DND-41 (cell line): Measurements from ENCODE around the gene MRO.

ENCODE experiments used
- ATAC-seq: fragments of 200-7000 bp; cut with Tn5 transposase; 3 replicates; pipeline ENCODE4 v1.9.1; 2021; ENCODE audit warnings: low read depth; ENCODE audit not compliant: insufficient read depth
- DNase-seq: peaks from one replicate; pipeline ENCODE4 v3.0.0-alpha.2; 2020
- H2AFZ ChIP-seq: 2 replicates; pipeline ENCODE4 v1.6.0; 2012; ENCODE audit warnings: low read depth, low read length
- H3K27ac ChIP-seq: 2 replicates; pipeline ENCODE4 v1.5.1; 2012; ENCODE audit warnings: low read length, inconsistent platforms
- H3K27me3 ChIP-seq: fragments of 200-600 bp; sonication (generic); 2 replicates; pipeline ENCODE4 v1.6.0; 2012; ENCODE audit warnings: low read length, mild to moderate bottlenecking, inconsistent platforms; ENCODE audit not compliant: insufficient read depth, poor library complexity
- H3K36me3 ChIP-seq: 2 replicates; pipeline ENCODE4 v1.5.1; 2012; ENCODE audit warnings: low read length, inconsistent platforms; ENCODE audit not compliant: insufficient read depth
- H3K4me1 ChIP-seq: 2 replicates; pipeline ENCODE4 v1.5.1; 2012; ENCODE audit warnings: mild to moderate bottlenecking, low read length; ENCODE audit not compliant: insufficient read depth
- H3K4me2 ChIP-seq: 2 replicates; pipeline ENCODE4 v1.6.0; 2012; ENCODE audit warnings: mild to moderate bottlenecking, moderate library complexity, low read length, inconsistent platforms; ENCODE audit not compliant: insufficient read depth
- H3K4me3 ChIP-seq, 2 experiments: fragments of 200-600 bp in 1 of 2; shearing (Covaris generic) in 1 of 2; 2 replicates each; pipeline ENCODE4 v1.5.1; 2012 to 2016; ENCODE audit warnings: inconsistent platforms in 2 of 2, low read length in 2 of 2, mild to moderate bottlenecking in 2 of 2, low read depth in 1 of 2, moderate library complexity in 1 of 2
- H3K79me2 ChIP-seq: 2 replicates; pipeline ENCODE4 v1.6.0; 2012; ENCODE audit warnings: low read length, inconsistent platforms; ENCODE audit not compliant: insufficient read depth
- H3K9ac ChIP-seq: 2 replicates; pipeline ENCODE4 v1.6.0; 2012; ENCODE audit warnings: low read depth, mild to moderate bottlenecking, inconsistent platforms, low read length, moderate library complexity
- H3K9me3 ChIP-seq: 2 replicates; pipeline ENCODE4 v1.5.1; 2012; ENCODE audit warnings: low read length, moderate library complexity, mild to moderate bottlenecking, inconsistent platforms; ENCODE audit not compliant: insufficient read depth, severe bottlenecking
- H4K20me1 ChIP-seq: 2 replicates; pipeline ENCODE4 v1.6.0; 2012; ENCODE audit warnings: low read length; ENCODE audit not compliant: insufficient read depth
- EZH2 ChIP-seq: IDR thresholded peaks from 3 replicates; pipeline ENCODE4 v1.6.1; 2012; ENCODE audit warnings: borderline replicate concordance, low read depth, mild to moderate bottlenecking, moderate library complexity, low read length, inconsistent platforms; ENCODE audit not compliant: severe bottlenecking
- TF ChIP-seq, protein P1 (sequence below): IDR thresholded peaks from 2 replicates; pipeline ENCODE4 v1.5.1; 2012; ENCODE audit warnings: borderline replicate concordance, low read length, moderate library complexity, mild to moderate bottlenecking; ENCODE audit not compliant: poor library complexity, severe bottlenecking; ENCODE audit errors: extremely low read depth

MRO gene

DNA sequence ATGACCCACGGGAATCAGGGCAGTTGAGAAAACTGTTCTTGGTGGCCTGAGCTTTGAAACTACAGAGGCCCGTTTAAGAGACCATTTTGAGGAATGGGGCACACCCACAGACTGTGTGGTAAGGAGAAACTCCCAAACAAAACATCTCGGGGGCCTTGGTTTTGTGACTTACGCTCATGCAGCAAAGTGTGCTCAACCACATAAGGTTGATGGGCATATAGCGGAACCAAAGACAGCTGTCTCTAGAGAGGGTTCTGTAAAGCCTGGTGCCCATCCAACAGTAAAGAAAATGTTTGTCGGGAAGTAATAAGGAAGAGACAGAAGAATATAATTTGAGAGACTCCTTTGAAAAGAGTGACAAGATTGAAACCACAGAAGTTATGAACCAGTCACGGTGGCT, 5.4 kb downstream of the MRO start:
- Histone ChIP-seq H3K4me1 (peaks cover 1% of the 10 kb centered on the region; the same call in 1 of the 2 replicates), H2AFZ (no peak overlapping the region), H3K27ac (no peak overlapping the region), H3K27me3 (peaks cover 10% of the 10 kb centered on the region), H3K4me2 (no peak overlapping the region), H3K36me3 (no peaks in the 10 kb centered on the region), H3K9ac (no peak overlapping the region), H4K20me1 (no peaks in the 10 kb centered on the region), H3K79me2 (no peaks in the 10 kb centered on the region), H3K9me3 (no peaks in the 10 kb centered on the region), H3K4me3 (no peak overlapping the region)
- DNase-seq, result no peak
- TF ChIP-seq EZH2, result no peak
- TF ChIP-seq, protein P1, sequence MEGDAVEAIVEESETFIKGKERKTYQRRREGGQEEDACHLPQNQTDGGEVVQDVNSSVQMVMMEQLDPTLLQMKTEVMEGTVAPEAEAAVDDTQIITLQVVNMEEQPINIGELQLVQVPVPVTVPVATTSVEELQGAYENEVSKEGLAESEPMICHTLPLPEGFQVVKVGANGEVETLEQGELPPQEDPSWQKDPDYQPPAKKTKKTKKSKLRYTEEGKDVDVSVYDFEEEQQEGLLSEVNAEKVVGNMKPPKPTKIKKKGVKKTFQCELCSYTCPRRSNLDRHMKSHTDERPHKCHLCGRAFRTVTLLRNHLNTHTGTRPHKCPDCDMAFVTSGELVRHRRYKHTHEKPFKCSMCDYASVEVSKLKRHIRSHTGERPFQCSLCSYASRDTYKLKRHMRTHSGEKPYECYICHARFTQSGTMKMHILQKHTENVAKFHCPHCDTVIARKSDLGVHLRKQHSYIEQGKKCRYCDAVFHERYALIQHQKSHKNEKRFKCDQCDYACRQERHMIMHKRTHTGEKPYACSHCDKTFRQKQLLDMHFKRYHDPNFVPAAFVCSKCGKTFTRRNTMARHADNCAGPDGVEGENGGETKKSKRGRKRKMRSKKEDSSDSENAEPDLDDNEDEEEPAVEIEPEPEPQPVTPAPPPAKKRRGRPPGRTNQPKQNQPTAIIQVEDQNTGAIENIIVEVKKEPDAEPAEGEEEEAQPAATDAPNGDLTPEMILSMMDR, result no peak
- ATAC-seq, result no peak

DNA sequence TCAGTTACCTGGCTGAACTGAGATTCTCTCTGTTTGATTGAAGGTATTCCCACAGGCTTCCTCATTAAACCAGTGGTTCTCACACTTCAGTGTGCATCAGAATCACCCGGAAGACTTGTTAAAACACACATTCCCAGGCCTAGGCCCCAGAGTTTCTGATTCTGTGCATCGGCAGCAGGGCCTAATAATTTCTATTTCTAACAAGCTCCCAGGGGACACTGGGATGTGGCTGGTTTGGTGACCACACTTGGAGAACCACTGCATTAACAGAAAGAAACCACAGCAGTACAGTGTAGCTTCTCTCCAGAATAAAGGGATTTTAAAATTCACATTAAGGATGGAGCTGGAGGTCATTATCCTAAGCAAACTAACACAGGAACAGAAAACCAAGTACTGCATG, 6.5 kb downstream of the MRO start:
- Histone ChIP-seq H3K79me2 (no peaks in the 10 kb centered on the region), H3K4me2 (no peak overlapping the region), H3K27me3 (peaks cover 6% of the 10 kb centered on the region), H3K36me3 (no peaks in the 10 kb centered on the region), H3K9ac (no peak overlapping the region), H3K4me3 (no peak overlapping the region), H3K4me1 (no peaks in the 10 kb centered on the region), H3K27ac (no peak overlapping the region), H2AFZ (no peak overlapping the region), H4K20me1 (no peaks in the 10 kb centered on the region), H3K9me3 (no peaks in the 10 kb centered on the region)
- ATAC-seq (no peak), DNase-seq (no peak)
- TF ChIP-seq, protein P1, result no peak
- no peak for TF ChIP-seq EZH2

DNA sequence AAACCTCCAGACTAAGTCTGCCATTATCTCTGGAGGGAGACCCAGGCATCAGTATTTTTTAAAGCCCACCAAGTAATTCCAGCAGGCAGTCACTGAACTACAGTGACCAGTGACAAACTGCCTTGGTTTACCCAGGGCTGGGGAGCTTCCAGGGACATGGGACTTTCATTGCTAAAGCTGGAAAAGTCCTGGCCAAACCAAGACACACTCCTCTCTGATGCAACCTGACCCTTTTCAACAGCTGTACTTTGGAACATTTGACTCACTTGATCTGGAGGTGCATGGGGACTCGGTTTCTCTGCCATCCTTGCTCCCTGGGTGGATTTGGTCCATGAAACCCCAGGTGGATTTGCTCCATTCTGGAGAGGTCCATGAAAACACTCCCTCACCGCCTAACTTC, 7.0 kb downstream of the MRO start:
- no peaks in the 10 kb centered on the region for H3K36me3 ChIP-seq
- ATAC-seq, result no peak
- H3K9me3 ChIP-seq, result no peaks in the 10 kb centered on the region

DNA sequence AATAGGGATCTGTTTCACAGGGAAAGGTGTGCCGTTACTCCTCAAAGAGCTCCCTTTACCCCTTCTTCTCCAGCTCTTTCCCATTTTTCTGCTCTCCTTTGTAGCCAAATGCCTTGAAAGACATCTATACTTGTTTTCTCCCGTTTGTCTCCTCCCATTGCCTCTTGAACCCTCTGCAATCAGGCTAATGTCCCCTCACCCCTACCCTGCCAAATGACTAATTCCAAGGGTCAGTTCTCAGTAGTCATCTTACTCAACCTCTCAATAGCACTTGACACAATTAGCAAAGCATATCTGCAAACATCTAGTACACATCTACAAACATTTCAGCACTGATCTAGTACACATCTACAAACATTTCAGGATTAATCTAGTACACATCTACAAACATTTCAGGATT, 12.6 kb downstream of the MRO start:
- ATAC-seq, result no peak
- Histone ChIP-seq H3K27ac (no peak overlapping the region), H4K20me1 (no peaks in the 10 kb centered on the region), H3K36me3 (no peaks in the 10 kb centered on the region), H3K79me2 (no peaks in the 10 kb centered on the region), H3K9ac (no peak overlapping the region), H3K27me3 (no peaks in the 10 kb centered on the region), H3K4me2 (no peak overlapping the region), H3K4me1 (no peaks in the 10 kb centered on the region), H2AFZ (no peak overlapping the region), H3K9me3 (no peaks in the 10 kb centered on the region), H3K4me3 (no peak overlapping the region)
- no peak for DNase-seq
- TF ChIP-seq, protein P1, result no peak
- TF ChIP-seq EZH2, result no peak

More for the DNA sequence above, 7.0 kb downstream of the MRO start:
- Histone ChIP-seq H3K27ac (no peak overlapping the region), H3K27me3 (peaks cover 3% of the 10 kb centered on the region), H3K4me1 (no peaks in the 10 kb centered on the region), H3K4me2 (no peak overlapping the region), H3K4me3 (no peak overlapping the region), H3K9ac (no peak overlapping the region), H4K20me1 (no peaks in the 10 kb centered on the region), H2AFZ (no peak overlapping the region), H3K79me2 (no peaks in the 10 kb centered on the region)
- TF ChIP-seq EZH2, result no peak
- TF ChIP-seq, protein P1, result no peak
- no peak for DNase-seq
